Measurements from ENCODE around the gene TEKTIP1. TPM values are rescaled to one million over a fixed set of nuclear protein-coding genes. Genes with fewer than 3 reads are reported as not detected.
"Not testable (repeated sequence)": the region's sequence is repeated elsewhere in the genome, so short reads cannot be mapped to it uniquely, and the experiment has no call there.

The TEKTIP1 gene
- total RNA-seq, 1 experiment from 2014 or later: not detected

- H3K27me3 ChIP-seq (ENCODE audit: control insufficient read depth, insufficient read depth, low read length): no peaks in the 10 kb centered on the region
- no peak overlapping the region for H3K4me3 ChIP-seq (ENCODE audit: insufficient read depth, low read depth, low read length)
- H3K36me3 ChIP-seq (replicated peaks; ENCODE audit: control insufficient read depth, insufficient read depth, low read length): no peaks in the 10 kb centered on the region
- DNase-seq: no peak
Observed at GRCh38 chr19:3503036-3503572, 35.9 kb upstream of the TEKTIP1 start.

GRCh38 chr19:3504735-3505134, 34.2 kb upstream of the TEKTIP1 start:
- Histone ChIP-seq H3K27me3 (ENCODE audit: control insufficient read depth, insufficient read depth, low read length) (no peaks in the 10 kb centered on the region), H3K36me3 (replicated peaks; ENCODE audit: control insufficient read depth, insufficient read depth, low read length) (peaks cover 2% of the 10 kb centered on the region), H3K4me3 (ENCODE audit: insufficient read depth, low read depth, low read length) (no peak overlapping the region)
- no peak for DNase-seq

- Histone ChIP-seq H3K27me3 (ENCODE audit: control insufficient read depth, insufficient read depth, low read length) (no peaks in the 10 kb centered on the region), H3K36me3 (replicated peaks; ENCODE audit: control insufficient read depth, insufficient read depth, low read length) (peaks cover 3% of the 10 kb centered on the region), H3K4me3 (ENCODE audit: insufficient read depth, low read depth, low read length) (peak within 1 kb of the TSS; percentile 81)
- DNase-seq: peak; percentile 99
Observed at GRCh38 chr19:3505598-3506383, 33.2 kb upstream of the TEKTIP1 start, which contains the start of gene FZR1. Gene FZR1, plus strand, starts transcription at chr19:3506311. Its CDS starts 16,679 bp downstream, at chr19:3522990.

- H3K36me3 ChIP-seq (replicated peaks; ENCODE audit: control insufficient read depth, insufficient read depth, low read length): peaks cover 3% of the 10 kb centered on the region
- no peaks in the 10 kb centered on the region for H3K27me3 ChIP-seq (ENCODE audit: control insufficient read depth, insufficient read depth, low read length)
- H3K4me3 ChIP-seq (ENCODE audit: insufficient read depth, low read depth, low read length): peak overlapping the region; percentile 81
- DNase-seq: peak; percentile 82
Observed at GRCh38 chr19:3506384-3507340, 32.3 kb upstream of the TEKTIP1 start.

GRCh38 chr19:3507371-3508120, 31.4 kb upstream of the TEKTIP1 start:
- H3K36me3 ChIP-seq (replicated peaks; ENCODE audit: control insufficient read depth, insufficient read depth, low read length): peaks cover 3% of the 10 kb centered on the region
- no peaks in the 10 kb centered on the region for H3K27me3 ChIP-seq (ENCODE audit: control insufficient read depth, insufficient read depth, low read length)
- DNase-seq: peak; percentile 94
- peak overlapping the region; percentile 81 for H3K4me3 ChIP-seq (ENCODE audit: insufficient read depth, low read depth, low read length)

- not testable (repeated sequence) for DNase-seq; H3K36me3 ChIP-seq (replicated peaks; ENCODE audit: control insufficient read depth, insufficient read depth, low read length); H3K4me3 ChIP-seq (ENCODE audit: insufficient read depth, low read depth, low read length); H3K27me3 ChIP-seq (ENCODE audit: control insufficient read depth, insufficient read depth, low read length)
Observed at GRCh38 chr19:3508121-3508661, 30.8 kb upstream of the TEKTIP1 start.

DNA sequence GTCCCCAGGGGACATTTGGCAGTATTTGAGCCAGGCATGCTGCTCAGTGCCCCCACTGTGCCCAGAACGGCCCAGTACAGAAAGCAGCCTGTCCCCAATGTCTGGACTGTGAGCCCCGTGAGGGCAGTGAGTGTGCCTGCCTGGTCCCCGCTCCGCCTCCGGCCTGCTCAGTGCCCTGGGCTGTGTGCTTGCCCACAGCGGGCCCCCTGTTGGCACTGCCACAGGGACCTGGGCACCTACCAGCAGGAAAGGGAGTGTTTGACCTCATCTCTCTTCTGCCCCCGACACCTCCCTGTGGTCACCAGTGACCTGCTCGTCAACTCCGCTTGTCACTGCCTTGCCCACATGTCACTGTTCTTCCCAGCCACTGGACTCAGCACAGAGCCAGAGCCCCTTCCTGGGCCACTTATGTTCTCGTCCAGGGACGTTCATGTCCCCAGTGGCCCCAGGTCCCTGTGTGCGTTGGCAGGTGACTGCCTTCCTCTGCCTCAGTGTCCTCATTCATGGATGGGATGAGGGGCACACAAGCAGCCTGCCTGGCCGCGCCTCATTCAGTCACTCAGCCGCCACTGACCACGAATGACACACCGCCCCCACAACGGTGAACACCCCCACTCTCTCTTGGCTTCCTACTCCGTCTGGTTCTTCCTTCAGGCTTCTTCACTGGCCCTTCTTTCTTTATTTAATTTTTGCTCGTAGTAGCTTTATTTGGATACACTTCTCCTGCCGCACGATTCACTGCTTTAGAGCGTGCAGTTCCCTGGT, 30.0 kb upstream of the TEKTIP1 start:
- Histone ChIP-seq H3K36me3 (replicated peaks; ENCODE audit: control insufficient read depth, insufficient read depth, low read length) (peaks cover 3% of the 10 kb centered on the region), H3K27me3 (ENCODE audit: control insufficient read depth, insufficient read depth, low read length) (no peaks in the 10 kb centered on the region), H3K4me3 (ENCODE audit: insufficient read depth, low read depth, low read length) (no peak overlapping the region)
- no peak for DNase-seq

DNA sequence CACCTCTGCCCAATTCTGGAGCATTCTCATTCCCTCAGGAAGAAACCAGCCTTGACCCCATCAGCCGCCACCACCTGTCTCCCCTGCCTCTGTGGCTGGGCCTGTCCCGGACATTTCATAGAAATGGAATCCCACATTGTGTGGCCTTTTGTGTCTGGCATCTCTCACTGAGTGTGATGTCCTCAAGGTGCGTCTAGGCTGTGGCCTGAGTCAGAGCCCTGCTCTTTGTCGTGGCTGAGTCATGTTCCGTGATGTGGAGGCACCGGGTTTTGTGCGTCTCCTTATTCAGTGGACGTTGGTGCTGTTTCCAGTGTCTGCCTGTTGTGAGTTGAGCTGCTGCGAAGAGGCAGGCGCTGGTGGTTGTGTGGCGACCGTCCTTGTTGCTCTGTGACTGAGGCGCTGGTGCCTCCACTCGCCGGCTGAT, 29.4 kb upstream of the TEKTIP1 start:
- Histone ChIP-seq H3K4me3 (ENCODE audit: insufficient read depth, low read depth, low read length) (no peak overlapping the region), H3K27me3 (ENCODE audit: control insufficient read depth, insufficient read depth, low read length) (no peaks in the 10 kb centered on the region), H3K36me3 (replicated peaks; ENCODE audit: control insufficient read depth, insufficient read depth, low read length) (peaks cover 3% of the 10 kb centered on the region)
- no peak for DNase-seq

GRCh38 chr19:3510727-3511126, 28.2 kb upstream of the TEKTIP1 start:
- H3K27me3 ChIP-seq (ENCODE audit: control insufficient read depth, insufficient read depth, low read length): no peaks in the 10 kb centered on the region
- H3K36me3 ChIP-seq (replicated peaks; ENCODE audit: control insufficient read depth, insufficient read depth, low read length): peaks cover 3% of the 10 kb centered on the region
- H3K4me3 ChIP-seq (ENCODE audit: insufficient read depth, low read depth, low read length): no peak overlapping the region
- no peak for DNase-seq

DNA sequence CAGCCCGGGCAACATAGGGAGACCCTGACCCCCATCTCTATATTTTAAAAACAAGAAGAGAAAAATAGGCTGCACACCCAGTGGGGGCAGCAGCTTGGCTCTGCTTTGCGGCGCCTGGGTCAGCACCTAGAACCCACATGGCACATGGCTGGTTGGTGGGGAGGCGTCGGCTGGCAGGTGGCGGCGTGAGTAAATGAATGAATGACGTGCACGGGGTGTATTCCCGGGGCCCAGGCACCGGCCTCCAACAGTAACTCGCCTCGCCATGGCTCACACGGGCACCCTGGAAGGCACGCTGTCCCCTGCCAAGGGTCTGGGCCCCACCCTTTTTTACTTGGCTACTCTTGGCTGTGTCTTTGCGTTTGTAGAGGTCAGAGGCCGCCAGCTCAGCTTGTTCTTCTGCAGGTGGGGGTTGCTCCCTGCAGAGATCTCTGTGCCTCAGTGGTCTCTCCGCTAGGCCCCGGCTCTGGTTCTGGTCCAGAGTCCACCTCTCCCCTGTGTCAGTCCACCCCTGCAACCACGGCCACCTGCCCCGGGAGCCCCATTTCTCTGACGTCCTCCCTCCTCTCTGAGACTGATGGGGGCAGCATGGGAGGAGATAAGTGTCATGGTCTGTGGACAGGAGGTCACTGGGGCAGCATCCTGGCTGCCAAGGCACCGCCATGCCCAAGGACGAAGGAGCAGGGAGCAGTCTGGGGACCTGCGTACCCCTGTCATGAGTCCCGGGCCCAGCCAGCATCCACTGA, 27.3 kb upstream of the TEKTIP1 start:
- DNase-seq: no peak
- H3K36me3 ChIP-seq (replicated peaks; ENCODE audit: control insufficient read depth, insufficient read depth, low read length): peaks cover 3% of the 10 kb centered on the region
- no peaks in the 10 kb centered on the region for H3K27me3 ChIP-seq (ENCODE audit: control insufficient read depth, insufficient read depth, low read length)
- H3K4me3 ChIP-seq (ENCODE audit: insufficient read depth, low read depth, low read length): no peak overlapping the region

DNA sequence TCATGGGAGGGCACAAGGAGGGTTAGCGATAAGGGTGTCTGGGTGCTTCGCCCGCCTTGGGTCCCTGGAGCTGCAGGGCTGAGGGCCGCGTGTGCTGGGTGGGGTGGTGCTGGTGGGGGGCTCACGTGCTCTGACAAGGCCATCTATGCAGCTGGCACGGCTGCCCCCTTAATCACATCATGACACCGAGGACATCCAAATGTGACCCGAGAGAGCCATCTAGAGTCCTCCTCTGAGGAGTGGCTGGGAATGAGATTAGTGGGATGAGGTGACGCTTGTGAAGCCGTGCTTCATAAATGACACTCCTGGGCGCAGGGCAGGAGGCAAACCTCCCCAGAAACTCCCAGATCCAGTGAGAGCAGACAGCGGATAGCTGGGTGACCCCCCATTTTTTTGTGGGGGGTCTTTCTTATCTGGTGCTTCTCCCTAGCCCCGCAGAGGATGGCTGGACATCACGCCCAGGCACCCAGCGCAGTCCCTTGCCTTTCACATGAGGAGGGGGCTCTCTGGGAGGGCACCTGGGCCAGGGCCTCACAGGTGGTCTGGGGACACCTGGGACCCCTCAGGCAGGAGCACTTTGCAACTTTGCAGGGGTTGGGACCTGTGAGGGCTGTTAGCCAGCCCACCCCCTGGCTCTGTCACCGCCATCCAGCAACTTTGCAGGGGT, 26.3 kb upstream of the TEKTIP1 start:
- no peak for DNase-seq
- Histone ChIP-seq H3K4me3 (ENCODE audit: insufficient read depth, low read depth, low read length) (no peak overlapping the region), H3K36me3 (replicated peaks; ENCODE audit: control insufficient read depth, insufficient read depth, low read length) (peaks cover 3% of the 10 kb centered on the region)

More for the DNA sequence above, 26.3 kb upstream of the TEKTIP1 start:
- H3K27me3 ChIP-seq (ENCODE audit: control insufficient read depth, insufficient read depth, low read length): no peaks in the 10 kb centered on the region

Data from H7 (cell line).